IMR-90 (cell line): ENCODE measurements around the gene SHROOM3.

ENCODE experiments used
- CTCF ChIP-seq: conservative IDR thresholded peaks from 2 replicates; pipeline ENCODE4 v1.5.1; 2012; ENCODE audit warnings: mild to moderate bottlenecking, low read depth, low read length, improper control_type of control experiment
- POLR2A ChIP-seq: IDR thresholded peaks from 2 replicates; pipeline ENCODE4 v1.6.1; 2012; ENCODE audit warnings: mild to moderate bottlenecking, low read depth, low read length
- RAD21 ChIP-seq: IDR thresholded peaks from 2 replicates; pipeline ENCODE4 v1.6.1; 2012; ENCODE audit warnings: low read length, improper control_type of control experiment
- RFX5 ChIP-seq: IDR thresholded peaks from 2 replicates; pipeline ENCODE4 v1.8.0; 2012; ENCODE audit warnings: low read depth, mild to moderate bottlenecking, low read length, moderate library complexity
- USF2 ChIP-seq: fragments of 150-350 bp; IDR thresholded peaks from 2 replicates; pipeline ENCODE4 v1.6.1; 2017; ENCODE audit warnings: mild to moderate bottlenecking, antibody characterized with exemption, low read length, low read depth

- no peak for TF ChIP-seq POLR2A
- no peak for TF ChIP-seq CTCF
- TF ChIP-seq RFX5: no peak
- no peak for TF ChIP-seq RAD21
- no peak for TF ChIP-seq USF2
Observed at GRCh38 chr4:76799140-76799539, 364.1 kb downstream of the SHROOM3 start.
